Lower leg skin (tissue), 3 donors: Measurements from ENCODE around the gene ZCCHC14.

ENCODE experiments used
- POLR2A ChIP-seq, 2 donors: fragments of 450-650 bp; IDR thresholded peaks; one replicate each; pipeline ENCODE4 v1.6.1; 2016 to 2017; ENCODE audit warnings: antibody characterized with exemption in 2 of 2, mild to moderate bottlenecking in 1 of 2, moderate library complexity in 1 of 2
- TF ChIP-seq, protein P1 (sequence below), 3 donors: fragments of 450-650 bp; IDR thresholded peaks; one replicate each; pipeline ENCODE4 v1.5.1; 2016; ENCODE audit warnings: antibody characterized with exemption in 3 of 3, mild to moderate bottlenecking in 3 of 3, moderate library complexity in 2 of 3

GRCh38 chr16:87507351-87508069, 14.7 kb upstream of the ZCCHC14 start:
- TF ChIP-seq, protein P1, sequence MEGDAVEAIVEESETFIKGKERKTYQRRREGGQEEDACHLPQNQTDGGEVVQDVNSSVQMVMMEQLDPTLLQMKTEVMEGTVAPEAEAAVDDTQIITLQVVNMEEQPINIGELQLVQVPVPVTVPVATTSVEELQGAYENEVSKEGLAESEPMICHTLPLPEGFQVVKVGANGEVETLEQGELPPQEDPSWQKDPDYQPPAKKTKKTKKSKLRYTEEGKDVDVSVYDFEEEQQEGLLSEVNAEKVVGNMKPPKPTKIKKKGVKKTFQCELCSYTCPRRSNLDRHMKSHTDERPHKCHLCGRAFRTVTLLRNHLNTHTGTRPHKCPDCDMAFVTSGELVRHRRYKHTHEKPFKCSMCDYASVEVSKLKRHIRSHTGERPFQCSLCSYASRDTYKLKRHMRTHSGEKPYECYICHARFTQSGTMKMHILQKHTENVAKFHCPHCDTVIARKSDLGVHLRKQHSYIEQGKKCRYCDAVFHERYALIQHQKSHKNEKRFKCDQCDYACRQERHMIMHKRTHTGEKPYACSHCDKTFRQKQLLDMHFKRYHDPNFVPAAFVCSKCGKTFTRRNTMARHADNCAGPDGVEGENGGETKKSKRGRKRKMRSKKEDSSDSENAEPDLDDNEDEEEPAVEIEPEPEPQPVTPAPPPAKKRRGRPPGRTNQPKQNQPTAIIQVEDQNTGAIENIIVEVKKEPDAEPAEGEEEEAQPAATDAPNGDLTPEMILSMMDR (IDR thresholded peaks at IDR 0.05), result no peak
- TF ChIP-seq POLR2A (IDR thresholded peaks at IDR 0.05), result no peak
